CD4-positive, CD25-positive, alpha-beta regulatory T cell (primary cell): Measurements from ENCODE around the gene SLC25A31. TPM values are rescaled to one million over a fixed set of nuclear protein-coding genes. Genes with fewer than 3 reads are reported as not detected.

ENCODE experiments used
- ATAC-seq, 2 donors: fragments of 150-1000 bp; cut with Tn5 transposase; one replicate each; pipeline ENCODE4 v1.10.0; 2021; ENCODE audit warnings: low read depth in 2 of 2, moderate number of reproducible peaks in 2 of 2, moderate library complexity in 1 of 2
- DNase-seq, 3 donors: peaks; one replicate each; pipeline versions ENCODE4 v3.0.0 to v3.0.0-alpha.2; 2012 to 2022; ENCODE audit warnings: mixed read lengths in 1 of 3
- H3K27ac ChIP-seq: one replicate; pipeline ENCODE4 v1.7.0; 2013; ENCODE audit warnings: mild to moderate bottlenecking, low read length; ENCODE audit not compliant: insufficient read depth, poor library complexity, severe bottlenecking
- H3K27me3 ChIP-seq: one replicate; pipeline ENCODE4 v1.7.0; 2013; ENCODE audit warnings: low read length; ENCODE audit not compliant: control insufficient read depth, insufficient read depth
- H3K36me3 ChIP-seq: one replicate; pipeline ENCODE4 v1.7.0; 2013; ENCODE audit warnings: mild to moderate bottlenecking, low read length, moderate library complexity; ENCODE audit not compliant: control insufficient read depth, insufficient read depth
- H3K4me1 ChIP-seq: 2 replicates; pipeline ENCODE4 v1.7.0; 2013; ENCODE audit warnings: mild to moderate bottlenecking, low read length; ENCODE audit not compliant: insufficient read depth, control insufficient read depth, poor library complexity, severe bottlenecking
- H3K4me3 ChIP-seq: one replicate; pipeline ENCODE4 v1.7.0; 2013; ENCODE audit warnings: low read depth, mild to moderate bottlenecking, low read length, moderate library complexity
- H3K9me3 ChIP-seq, 2 experiments: 1 replicate in 1 of 2; 2 replicates in 1 of 2; pipeline ENCODE4 v1.7.0; 2013; ENCODE audit warnings: low read length in 2 of 2, mild to moderate bottlenecking in 1 of 2, moderate library complexity in 1 of 2; ENCODE audit not compliant: control insufficient read depth in 2 of 2
- H3K27ac Mint-ChIP-seq, 3 donors: one replicate each; pipeline ENCODE4 v1.8.0; 2020 to 2022; ENCODE audit warnings: mild to moderate bottlenecking in 3 of 3, mixed read lengths in 3 of 3, moderate library complexity in 2 of 3
- H3K27me3 Mint-ChIP-seq: one replicate; pipeline ENCODE4 v1.8.0; 2022; ENCODE audit warnings: mild to moderate bottlenecking, mixed read lengths
- H3K36me3 Mint-ChIP-seq: one replicate; pipeline ENCODE4 v1.8.0; 2020; ENCODE audit warnings: mixed read lengths
- H3K4me1 Mint-ChIP-seq, 4 donors: one replicate each; pipeline ENCODE4 v1.8.0; 2020 to 2022; ENCODE audit warnings: mixed read lengths in 4 of 4, mild to moderate bottlenecking in 1 of 4
- H3K4me3 Mint-ChIP-seq, 4 donors: one replicate each; pipeline ENCODE4 v1.8.0; 2020 to 2022; ENCODE audit warnings: mild to moderate bottlenecking in 4 of 4, mixed read lengths in 4 of 4, moderate library complexity in 3 of 4
- H3K9me3 Mint-ChIP-seq, 7 donors: one replicate each; pipeline ENCODE4 v1.8.0; 2020 to 2022; ENCODE audit warnings: mixed read lengths in 7 of 7, mild to moderate bottlenecking in 3 of 7, moderate library complexity in 2 of 7
- polyA plus RNA-seq, 4 donors: library from polyadenylated mRNA; unstranded; fragments of 300-500 nt; fragmentation: Illumina TruSeq; gene quantifications; one replicate each; pipeline ENCODE4 v1.2.3, GENCODE V29; 2021
- total RNA-seq: library from RNA; stranded (reverse); gene quantifications from one replicate; pipeline ENCODE4 v1.2.3, GENCODE V29; 2022

The SLC25A31 gene
- total and polyA plus RNA-seq, 5 donors from 2014 or later: not detected

- Histone ChIP-seq H3K36me3 (no peaks in the 10 kb centered on the region), H3K4me1 (no peaks in the 10 kb centered on the region), H3K9me3 (no peaks in the 10 kb centered on the region), H3K4me3 (no peak overlapping the region), H3K27me3 (no peaks in the 10 kb centered on the region), H3K27ac (no peak overlapping the region)
- H3K27me3 Mint-ChIP-seq: peaks cover 6% of the 10 kb centered on the region
- DNase-seq: peak in 1 of 3 donors; percentile 11
- no peak overlapping the region for H3K27ac Mint-ChIP-seq
- H3K9me3 Mint-ChIP-seq: no peaks in the 10 kb centered on the region
- no peaks in the 10 kb centered on the region for H3K4me1 Mint-ChIP-seq
- no peak for ATAC-seq
- no peak overlapping the region for H3K4me3 Mint-ChIP-seq
- no peaks in the 10 kb centered on the region for H3K36me3 Mint-ChIP-seq
These were observed 2.6 kb downstream of the SLC25A31 start for GRCh38 chr4:127732623-127733328.

GRCh38 chr4:127734976-127735375, 4.8 kb downstream of the SLC25A31 start:
- no peak overlapping the region for H3K27ac ChIP-seq
- Mint-ChIP-seq H3K36me3 (no peaks in the 10 kb centered on the region), H3K4me1 (no peaks in the 10 kb centered on the region), H3K4me3 (no peak overlapping the region), H3K27ac (no peak overlapping the region), H3K9me3 (no peaks in the 10 kb centered on the region), H3K27me3 (peaks cover 10% of the 10 kb centered on the region)
- ATAC-seq: no peak
- H3K36me3 ChIP-seq: no peaks in the 10 kb centered on the region
- H3K27me3 ChIP-seq: no peaks in the 10 kb centered on the region
- no peaks in the 10 kb centered on the region for H3K4me1 ChIP-seq
- DNase-seq: no peak
- no peak overlapping the region for H3K4me3 ChIP-seq
- H3K9me3 ChIP-seq: no peaks in the 10 kb centered on the region

DNA sequence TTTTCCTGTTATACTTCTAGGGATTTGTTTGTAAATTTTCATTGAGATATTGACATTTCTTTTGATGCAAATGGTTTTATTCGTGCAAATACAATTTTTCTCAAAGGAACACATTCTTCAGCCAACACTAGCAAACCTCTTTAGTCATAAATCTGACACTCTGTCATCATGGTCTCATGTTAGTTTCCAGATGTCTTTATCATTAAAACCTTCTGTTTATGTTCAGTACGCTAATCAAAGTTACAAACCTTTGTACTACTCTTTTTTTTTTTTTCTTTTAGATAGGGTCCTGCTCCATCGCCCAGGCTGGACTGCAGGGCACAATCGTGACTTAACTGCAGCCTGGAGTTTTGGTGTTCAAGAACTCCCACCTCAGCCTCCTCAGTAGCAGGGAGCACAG, 7.1 kb downstream of the SLC25A31 start:
- Mint-ChIP-seq H3K4me1 (no peaks in the 10 kb centered on the region), H3K9me3 (peaks cover 0 to 2% (median 0%) of the 10 kb centered on the region in 7 donors), H3K27me3 (peaks cover 10% of the 10 kb centered on the region), H3K36me3 (no peaks in the 10 kb centered on the region), H3K27ac (no peak overlapping the region), H3K4me3 (no peak overlapping the region)
- H3K9me3 ChIP-seq: no peaks in the 10 kb centered on the region
- no peaks in the 10 kb centered on the region for H3K36me3 ChIP-seq
- no peak for ATAC-seq
- H3K27me3 ChIP-seq: no peaks in the 10 kb centered on the region
- H3K4me3 ChIP-seq: no peak overlapping the region
- no peak for DNase-seq
- H3K27ac ChIP-seq: no peak overlapping the region
- no peaks in the 10 kb centered on the region for H3K4me1 ChIP-seq

GRCh38 chr4:127741247-127741646, 11.0 kb downstream of the SLC25A31 start:
- Histone ChIP-seq H3K27me3 (no peaks in the 10 kb centered on the region), H3K4me3 (no peak overlapping the region), H3K9me3 (no peaks in the 10 kb centered on the region), H3K27ac (no peak overlapping the region), H3K36me3 (no peaks in the 10 kb centered on the region), H3K4me1 (no peaks in the 10 kb centered on the region)
- DNase-seq (no peak), ATAC-seq (no peak)
- H3K4me3 Mint-ChIP-seq: no peak overlapping the region
- H3K27ac Mint-ChIP-seq: no peak overlapping the region
- H3K4me1 Mint-ChIP-seq: no peaks in the 10 kb centered on the region
- peaks cover 10% of the 10 kb centered on the region for H3K27me3 Mint-ChIP-seq
- no peaks in the 10 kb centered on the region for H3K36me3 Mint-ChIP-seq
- H3K9me3 Mint-ChIP-seq: peaks cover 0 to 6% (median 0%) of the 10 kb centered on the region in 7 donors

DNA sequence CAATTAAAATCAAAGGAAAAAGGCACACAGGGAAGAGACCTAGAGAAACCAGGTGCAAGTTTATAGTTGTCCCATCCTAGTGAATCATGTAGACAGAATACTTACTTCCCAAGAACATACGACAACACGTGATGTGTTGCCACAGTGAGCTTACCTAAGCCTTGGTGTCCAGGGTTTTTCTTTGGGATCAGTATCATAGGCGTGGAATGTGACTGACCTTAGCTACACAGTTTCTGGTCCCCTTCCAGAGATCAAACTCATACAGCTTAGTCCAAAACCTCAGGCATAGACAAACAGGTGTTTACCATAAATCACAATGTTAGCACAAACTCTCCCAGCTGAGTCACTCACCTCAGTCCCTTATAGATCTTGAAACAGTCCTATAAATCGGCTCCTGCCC, 17.7 kb downstream of the SLC25A31 start:
- no peaks in the 10 kb centered on the region for H3K4me1 ChIP-seq
- no peak for DNase-seq
- H3K9me3 ChIP-seq: peaks cover 0 to 3% of the 10 kb centered on the region in 2 experiments
- H3K27ac Mint-ChIP-seq: no peak overlapping the region
- H3K4me3 Mint-ChIP-seq: no peak overlapping the region
- no peaks in the 10 kb centered on the region for H3K27me3 ChIP-seq
- no peaks in the 10 kb centered on the region for H3K36me3 ChIP-seq
- H3K4me3 ChIP-seq: no peak overlapping the region
- H3K27ac ChIP-seq: no peak overlapping the region
- no peaks in the 10 kb centered on the region for H3K36me3 Mint-ChIP-seq
- H3K4me1 Mint-ChIP-seq: peaks cover 0 to 3% (median 0%) of the 10 kb centered on the region in 4 donors
- peaks cover 0 to 7% (median 4%) of the 10 kb centered on the region in 7 donors for H3K9me3 Mint-ChIP-seq
- peaks cover 7% of the 10 kb centered on the region for H3K27me3 Mint-ChIP-seq
- ATAC-seq: no peak

- H3K27ac Mint-ChIP-seq: no peak overlapping the region
- Histone ChIP-seq H3K4me1 (no peaks in the 10 kb centered on the region), H3K36me3 (no peaks in the 10 kb centered on the region), H3K27me3 (no peaks in the 10 kb centered on the region), H3K9me3 (peaks cover 0 to 3% of the 10 kb centered on the region in 2 experiments), H3K27ac (no peak overlapping the region), H3K4me3 (no peak overlapping the region)
- no peaks in the 10 kb centered on the region for H3K36me3 Mint-ChIP-seq
- peaks cover 11% of the 10 kb centered on the region for H3K27me3 Mint-ChIP-seq
- H3K4me3 Mint-ChIP-seq: no peak overlapping the region
- H3K4me1 Mint-ChIP-seq: peaks cover 0 to 4% (median 0%) of the 10 kb centered on the region in 4 donors
- ATAC-seq (no peak), DNase-seq (no peak)
- peaks cover 0 to 7% (median 4%) of the 10 kb centered on the region in 7 donors for H3K9me3 Mint-ChIP-seq
These were observed 18.8 kb downstream of the SLC25A31 start for GRCh38 chr4:127748957-127749356.

- H3K4me1 ChIP-seq: no peaks in the 10 kb centered on the region
- no peak for DNase-seq
- H3K36me3 ChIP-seq: no peaks in the 10 kb centered on the region
- no peaks in the 10 kb centered on the region for H3K27me3 ChIP-seq
- no peak overlapping the region for H3K27ac ChIP-seq
- no peak for ATAC-seq
- peaks cover 21% of the 10 kb centered on the region for H3K27me3 Mint-ChIP-seq
- H3K4me1 Mint-ChIP-seq: peaks cover 0 to 4% (median 0%) of the 10 kb centered on the region in 4 donors
- H3K4me3 ChIP-seq: no peak overlapping the region
- H3K9me3 ChIP-seq: no peaks in the 10 kb centered on the region
- no peak overlapping the region for H3K27ac Mint-ChIP-seq
- H3K9me3 Mint-ChIP-seq: peaks cover 0 to 8% (median 2%) of the 10 kb centered on the region in 7 donors
- no peaks in the 10 kb centered on the region for H3K36me3 Mint-ChIP-seq
- H3K4me3 Mint-ChIP-seq: no peak overlapping the region
These were observed 26.7 kb downstream of the SLC25A31 start for GRCh38 chr4:127756906-127757305.

DNA sequence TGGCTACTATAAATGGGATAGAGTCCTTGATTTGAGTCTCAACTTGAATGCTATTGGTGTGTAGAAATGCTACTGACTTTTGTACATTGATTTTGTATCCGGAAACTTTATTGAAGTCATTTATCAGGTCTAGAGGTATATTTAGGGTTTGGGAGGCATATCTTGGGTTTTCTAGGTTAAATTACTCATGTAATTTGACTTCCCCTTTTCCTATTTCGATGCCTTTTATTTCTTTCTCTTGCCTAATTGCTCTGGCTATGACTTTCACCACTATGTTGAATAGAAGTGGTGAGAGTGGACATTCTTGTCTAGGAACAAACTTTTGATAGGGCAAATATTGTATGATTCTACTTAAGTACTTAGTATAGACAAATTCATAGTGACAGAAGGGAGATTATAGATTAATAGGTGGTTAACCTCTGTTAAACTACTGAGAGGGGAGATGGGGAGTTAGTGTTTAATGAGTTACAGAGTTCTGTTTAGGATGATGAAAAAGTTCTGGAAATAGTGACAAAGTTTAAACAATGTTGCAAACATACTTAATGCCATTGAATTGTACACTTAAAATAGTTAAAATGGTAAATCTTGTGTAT, 29.1 kb downstream of the SLC25A31 start:
- no peaks in the 10 kb centered on the region for H3K36me3 Mint-ChIP-seq
- no peaks in the 10 kb centered on the region for H3K4me1 Mint-ChIP-seq
- Histone ChIP-seq H3K36me3 (no peaks in the 10 kb centered on the region), H3K27me3 (no peaks in the 10 kb centered on the region), H3K4me1 (no peaks in the 10 kb centered on the region), H3K4me3 (no peak overlapping the region), H3K27ac (no peak overlapping the region), H3K9me3 (no peaks in the 10 kb centered on the region)
- H3K27me3 Mint-ChIP-seq: peaks cover 12% of the 10 kb centered on the region
- no peak for ATAC-seq
- H3K4me3 Mint-ChIP-seq: no peak overlapping the region
- H3K9me3 Mint-ChIP-seq: peaks cover 0 to 8% (median 2%) of the 10 kb centered on the region in 7 donors
- H3K27ac Mint-ChIP-seq: no peak overlapping the region
- DNase-seq: no peak
